ENCODE results near the gene REXO4.

The REXO4 gene

DNA sequence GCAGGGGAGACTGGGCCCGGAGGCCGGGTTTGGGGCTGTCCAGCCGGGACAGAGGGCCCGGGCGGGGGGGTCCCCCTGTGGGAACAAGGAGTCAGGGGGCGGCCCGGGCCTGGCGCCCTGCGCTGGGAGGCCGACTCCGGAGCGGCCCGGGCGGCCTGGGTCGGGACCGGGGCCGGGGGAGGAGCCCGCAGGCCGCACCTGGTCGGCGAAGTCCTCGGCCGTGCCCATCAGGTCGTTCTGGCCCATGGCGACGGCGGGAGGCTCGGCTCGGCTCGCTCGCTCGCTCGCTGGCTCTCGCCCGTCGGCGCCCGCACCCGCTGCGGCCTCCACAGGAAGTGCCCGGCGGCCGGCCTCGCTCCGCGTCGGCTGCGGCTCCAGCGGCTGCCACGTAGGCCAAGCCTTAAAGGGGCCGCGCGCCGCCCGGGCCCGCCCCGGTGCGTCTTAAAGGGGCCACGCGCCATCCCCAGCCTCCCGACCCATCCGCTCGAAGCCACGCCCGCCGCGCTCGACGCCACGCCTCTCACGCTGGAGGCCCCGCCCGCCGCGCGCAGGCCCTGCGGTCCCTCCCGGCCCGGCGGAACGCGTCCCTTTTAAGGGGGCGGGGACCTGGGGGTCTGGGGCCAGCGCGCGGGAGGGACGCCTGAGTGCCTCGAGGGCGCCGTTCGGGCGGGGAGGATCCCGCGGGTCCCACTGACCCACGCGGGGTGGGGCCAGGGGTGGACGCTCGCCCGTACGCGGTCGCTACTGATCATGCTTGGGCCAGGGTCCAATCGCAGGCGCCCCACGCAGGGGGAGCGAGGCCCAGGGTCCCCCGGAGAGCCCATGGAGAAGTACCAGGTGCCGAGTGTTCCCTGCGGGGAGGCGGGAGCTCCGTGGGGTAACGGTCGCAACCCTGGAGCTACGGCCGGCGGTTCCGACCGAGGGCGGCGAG, 41.8 kb downstream of the REXO4 start, which contains the start of the genes STKLD1 and SURF4 (continued):
- TF ChIP-seq, protein P1, sequence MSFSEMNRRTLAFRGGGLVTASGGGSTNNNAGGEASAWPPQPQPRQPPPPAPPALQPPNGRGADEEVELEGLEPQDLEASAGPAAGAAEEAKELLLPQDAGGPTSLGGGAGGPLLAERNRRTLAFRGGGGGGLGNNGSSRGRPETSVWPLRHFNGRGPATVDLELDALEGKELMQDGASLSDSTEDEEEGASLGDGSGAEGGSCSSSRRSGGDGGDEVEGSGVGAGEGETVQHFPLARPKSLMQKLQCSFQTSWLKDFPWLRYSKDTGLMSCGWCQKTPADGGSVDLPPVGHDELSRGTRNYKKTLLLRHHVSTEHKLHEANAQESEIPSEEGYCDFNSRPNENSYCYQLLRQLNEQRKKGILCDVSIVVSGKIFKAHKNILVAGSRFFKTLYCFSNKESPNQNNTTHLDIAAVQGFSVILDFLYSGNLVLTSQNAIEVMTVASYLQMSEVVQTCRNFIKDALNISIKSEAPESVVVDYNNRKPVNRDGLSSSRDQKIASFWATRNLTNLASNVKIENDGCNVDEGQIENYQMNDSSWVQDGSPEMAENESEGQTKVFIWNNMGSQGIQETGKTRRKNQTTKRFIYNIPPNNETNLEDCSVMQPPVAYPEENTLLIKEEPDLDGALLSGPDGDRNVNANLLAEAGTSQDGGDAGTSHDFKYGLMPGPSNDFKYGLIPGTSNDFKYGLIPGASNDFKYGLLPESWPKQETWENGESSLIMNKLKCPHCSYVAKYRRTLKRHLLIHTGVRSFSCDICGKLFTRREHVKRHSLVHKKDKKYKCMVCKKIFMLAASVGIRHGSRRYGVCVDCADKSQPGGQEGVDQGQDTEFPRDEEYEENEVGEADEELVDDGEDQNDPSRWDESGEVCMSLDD (tag by site-specific recombination; IDR thresholded peaks at IDR 0.05) = peak; percentile 51; the same call in 1 of the 2 replicates
- TF ChIP-seq ZXDB (tag by site-specific recombination; IDR thresholded peaks at IDR 0.05) (0 out of 2 replicates have a peak, but pooled peaks have one; percentile 31), ZBTB48 (tag by site-specific recombination; IDR thresholded peaks at IDR 0.05) (peak; percentile 43; the same call in 1 of the 2 replicates)
- TF ChIP-seq, protein P2, sequence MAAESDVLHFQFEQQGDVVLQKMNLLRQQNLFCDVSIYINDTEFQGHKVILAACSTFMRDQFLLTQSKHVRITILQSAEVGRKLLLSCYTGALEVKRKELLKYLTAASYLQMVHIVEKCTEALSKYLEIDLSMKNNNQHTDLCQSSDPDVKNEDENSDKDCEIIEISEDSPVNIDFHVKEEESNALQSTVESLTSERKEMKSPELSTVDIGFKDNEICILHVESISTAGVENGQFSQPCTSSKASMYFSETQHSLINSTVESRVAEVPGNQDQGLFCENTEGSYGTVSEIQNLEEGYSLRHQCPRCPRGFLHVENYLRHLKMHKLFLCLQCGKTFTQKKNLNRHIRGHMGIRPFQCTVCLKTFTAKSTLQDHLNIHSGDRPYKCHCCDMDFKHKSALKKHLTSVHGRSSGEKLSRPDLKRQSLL (tag by site-specific recombination; IDR thresholded peaks at IDR 0.05) = peak; percentile 18; the same call in 1 of the 2 replicates

DNA sequence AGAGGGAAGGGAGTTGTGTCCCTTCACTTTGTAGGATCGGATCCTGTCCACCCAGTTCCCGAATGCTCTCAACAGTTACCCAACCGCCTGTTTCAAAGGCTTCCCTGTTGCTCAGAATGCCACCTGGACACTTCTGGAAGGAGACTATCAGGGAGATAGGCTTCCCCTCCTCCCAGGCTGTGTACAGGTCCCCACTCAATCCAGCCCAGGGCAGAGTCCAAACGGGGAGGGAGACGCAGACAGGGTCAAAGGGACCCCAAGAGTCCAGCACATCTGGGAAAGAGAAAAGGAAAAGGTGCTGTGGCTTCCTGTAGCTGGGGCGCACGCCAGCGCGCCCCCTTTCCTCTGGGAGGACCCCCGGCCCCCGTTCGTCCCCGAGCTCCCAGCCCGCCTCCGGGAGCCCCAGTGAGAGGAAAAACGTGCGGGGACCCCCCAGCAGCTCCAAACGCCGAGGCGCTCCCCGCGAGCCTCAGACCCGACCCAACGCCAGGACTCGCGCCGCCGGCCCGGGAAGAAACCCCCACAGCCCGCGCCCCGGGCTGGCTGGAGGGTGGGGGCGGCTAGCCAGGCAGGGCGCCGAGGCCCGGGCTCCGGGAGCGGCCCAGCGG, 42.6 kb downstream of the REXO4 start:
- H3K4me3 ChIP-seq (ENCODE audit: low read depth, low read length) = peak overlapping the region; percentile 57
- ChIA-PET CTCF (interaction anchor here (0.6 to 2.4 kb wide), 7 partner anchors 12 to 1361 kb away, joined by 3 to 7 read pairs (median 3); no protein-coding TSS in a partner anchor), POLR2A (interaction anchor here (0.9 to 3.9 kb wide), 8 partner anchors 10 to 110 kb away, joined by 3 to 18 read pairs (median 4); partner anchors contain the start of genes MED22, RPL7A, SURF1 and SURF2)
- peaks cover 5% of the 10 kb centered on the region for H3K4me1 ChIP-seq (ENCODE audit: control insufficient read depth, insufficient read depth, low read length)
- no peaks in the 10 kb centered on the region for H3K9me3 ChIP-seq (ENCODE audit: control insufficient read depth, insufficient read depth, low read depth, low read length)
- H3K36me3 ChIP-seq (ENCODE audit: control insufficient read depth in 2 of 2, insufficient read depth in 1 of 2, low read length in 2 of 2) = peaks cover 7 to 32% of the 10 kb centered on the region in 2 experiments; a peak in 2 of 3 replicates
- peak overlapping the region; percentile 93 for H3K27ac ChIP-seq (ENCODE audit: extremely low read depth, low read depth, low read length)
- no peak for TF ChIP-seq ZNF404 (tag by site-specific recombination; IDR thresholded peaks at IDR 0.05)
- TF ChIP-seq ZNF239 (tag by site-specific recombination; IDR thresholded peaks at IDR 0.05) = no peak
- TF ChIP-seq ZNF707 (tag by site-specific recombination; IDR thresholded peaks at IDR 0.05) = no peak
- TF ChIP-seq, protein P3, sequence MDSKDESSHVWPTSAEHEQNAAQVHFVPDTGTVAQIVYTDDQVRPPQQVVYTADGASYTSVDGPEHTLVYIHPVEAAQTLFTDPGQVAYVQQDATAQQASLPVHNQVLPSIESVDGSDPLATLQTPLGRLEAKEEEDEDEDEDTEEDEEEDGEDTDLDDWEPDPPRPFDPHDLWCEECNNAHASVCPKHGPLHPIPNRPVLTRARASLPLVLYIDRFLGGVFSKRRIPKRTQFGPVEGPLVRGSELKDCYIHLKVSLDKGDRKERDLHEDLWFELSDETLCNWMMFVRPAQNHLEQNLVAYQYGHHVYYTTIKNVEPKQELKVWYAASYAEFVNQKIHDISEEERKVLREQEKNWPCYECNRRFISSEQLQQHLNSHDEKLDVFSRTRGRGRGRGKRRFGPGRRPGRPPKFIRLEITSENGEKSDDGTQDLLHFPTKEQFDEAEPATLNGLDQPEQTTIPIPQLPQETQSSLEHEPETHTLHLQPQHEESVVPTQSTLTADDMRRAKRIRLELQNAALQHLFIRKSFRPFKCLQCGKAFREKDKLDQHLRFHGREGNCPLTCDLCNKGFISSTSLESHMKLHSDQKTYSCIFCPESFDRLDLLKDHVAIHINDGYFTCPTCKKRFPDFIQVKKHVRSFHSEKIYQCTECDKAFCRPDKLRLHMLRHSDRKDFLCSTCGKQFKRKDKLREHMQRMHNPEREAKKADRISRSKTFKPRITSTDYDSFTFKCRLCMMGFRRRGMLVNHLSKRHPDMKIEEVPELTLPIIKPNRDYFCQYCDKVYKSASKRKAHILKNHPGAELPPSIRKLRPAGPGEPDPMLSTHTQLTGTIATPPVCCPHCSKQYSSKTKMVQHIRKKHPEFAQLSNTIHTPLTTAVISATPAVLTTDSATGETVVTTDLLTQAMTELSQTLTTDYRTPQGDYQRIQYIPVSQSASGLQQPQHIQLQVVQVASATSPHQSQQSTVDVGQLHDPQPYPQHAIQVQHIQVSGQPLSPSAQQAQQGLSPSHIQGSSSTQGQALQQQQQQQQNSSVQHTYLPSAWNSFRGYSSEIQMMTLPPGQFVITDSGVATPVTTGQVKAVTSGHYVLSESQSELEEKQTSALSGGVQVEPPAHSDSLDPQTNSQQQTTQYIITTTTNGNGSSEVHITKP (tag by site-specific recombination; IDR thresholded peaks at IDR 0.05) = peak; percentile 50; the same call in 1 of the 2 replicates
- TF ChIP-seq, protein P1 (tag by site-specific recombination; IDR thresholded peaks at IDR 0.05) = peak; percentile 59; the same call in 1 of the 2 replicates
- TF ChIP-seq ZNF433 (tag by site-specific recombination; IDR thresholded peaks at IDR 0.05; ENCODE audit: low read depth) = no peak
- peak; percentile 65 for TF ChIP-seq ZNF335 (tag by site-specific recombination; conservative IDR thresholded peaks at IDR 0.05)
- TF ChIP-seq HOXA7 (CRISPR knock-in tag; IDR thresholded peaks at IDR 0.05; ENCODE audit: borderline replicate concordance) = no peak
- TF ChIP-seq SCRT2 (tag by site-specific recombination; IDR thresholded peaks at IDR 0.05) = peak; percentile 88
- TF ChIP-seq ZNF24 (tag by site-specific recombination; IDR thresholded peaks at IDR 0.05) = no peak
- TF ChIP-seq ZNF350 (tag by site-specific recombination; IDR thresholded peaks at IDR 0.05) = no peak
- TF ChIP-seq ZBTB48 (tag by site-specific recombination; IDR thresholded peaks at IDR 0.05) = no peak
- TF ChIP-seq, protein P4, sequence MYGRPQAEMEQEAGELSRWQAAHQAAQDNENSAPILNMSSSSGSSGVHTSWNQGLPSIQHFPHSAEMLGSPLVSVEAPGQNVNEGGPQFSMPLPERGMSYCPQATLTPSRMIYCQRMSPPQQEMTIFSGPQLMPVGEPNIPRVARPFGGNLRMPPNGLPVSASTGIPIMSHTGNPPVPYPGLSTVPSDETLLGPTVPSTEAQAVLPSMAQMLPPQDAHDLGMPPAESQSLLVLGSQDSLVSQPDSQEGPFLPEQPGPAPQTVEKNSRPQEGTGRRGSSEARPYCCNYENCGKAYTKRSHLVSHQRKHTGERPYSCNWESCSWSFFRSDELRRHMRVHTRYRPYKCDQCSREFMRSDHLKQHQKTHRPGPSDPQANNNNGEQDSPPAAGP (tag by site-specific recombination; IDR thresholded peaks at IDR 0.05) = no peak
- no peak for TF ChIP-seq ZBTB8A (tag by site-specific recombination; IDR thresholded peaks at IDR 0.05)
- TF ChIP-seq, protein P5, sequence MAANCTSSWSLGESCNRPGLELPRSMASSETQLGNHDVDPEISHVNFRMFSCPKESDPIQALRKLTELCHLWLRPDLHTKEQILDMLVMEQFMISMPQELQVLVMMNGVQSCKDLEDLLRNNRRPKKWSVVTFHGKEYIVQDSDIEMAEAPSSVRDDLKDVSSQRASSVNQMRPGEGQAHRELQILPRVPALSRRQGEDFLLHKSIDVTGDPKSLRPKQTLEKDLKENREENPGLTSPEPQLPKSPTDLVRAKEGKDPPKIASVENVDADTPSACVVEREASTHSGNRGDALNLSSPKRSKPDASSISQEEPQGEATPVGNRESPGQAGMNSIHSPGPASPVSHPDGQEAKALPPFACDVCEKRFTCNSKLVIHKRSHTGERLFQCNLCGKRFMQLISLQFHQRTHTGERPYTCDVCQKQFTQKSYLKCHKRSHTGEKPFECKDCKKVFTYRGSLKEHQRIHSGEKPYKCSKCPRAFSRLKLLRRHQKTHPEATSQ (tag by site-specific recombination; IDR thresholded peaks at IDR 0.05) = no peak

All from HEK293 (cell line).